HepG2 (cell line): ENCODE results near the gene ZNF747. TPM values are rescaled to one million over a fixed set of nuclear protein-coding genes. Genes with fewer than 3 reads are reported as not detected.
"Not testable (repeated sequence)": the region's sequence is repeated elsewhere in the genome, so short reads cannot be mapped to it uniquely, and the experiment has no call there.

Experiments
- ATAC-seq: fragments of 200-7000 bp; cut with Tn5 transposase; 3 replicates; pipeline ENCODE4 v1.9.1; 2020; ENCODE audit warnings: mild to moderate bottlenecking, moderate library complexity
- BruUV-seq: library from RNA; stranded (reverse); fragments of 400-500 nt; replicated peaks from 2 replicates; lab custom pipeline; 2021; lab: Mats Ljungman, UMichigan
- CTCF ChIA-PET: fragments of 300-600 bp; formaldehyde crosslinking; extraction: SDS; loops from one replicate; lab custom pipeline; 2021; ENCODE audit warnings: low total read pairs, inconsistent platforms, low intra/inter-chr PET ratio; lab: Yijun Ruan, JAX
- POLR2A ChIA-PET: fragments of 350-600 bp; sonication (Branson Sonifier 250); formaldehyde crosslinking; loops from one replicate; lab custom pipeline; 2020; ENCODE audit warnings: antibody characterized with exemption, inconsistent platforms; lab: Yijun Ruan, JAX
- DNase-seq: peaks from one replicate; pipeline ENCODE4 v3.0.0-alpha.2; 2015; ENCODE audit warnings: low spot score
- FAIRE-seq: peaks from 3 replicates; lab custom pipeline; 2011; peaks lifted over from hg19 to GRCh38; lab: Jason Lieb, UNC
- H2AFZ ChIP-seq: one replicate; pipeline ENCODE4 v1.6.1; 2011; ENCODE audit warnings: low read length, inconsistent platforms
- H3K27ac ChIP-seq: fragments of 300-600 bp; 3 replicates; pipeline ENCODE4 v1.8.0; 2011; ENCODE audit warnings: mixed run types, mild to moderate bottlenecking, mixed read lengths, low read length, inconsistent platforms; ENCODE audit not compliant: insufficient read depth; ENCODE audit errors: extremely low read length
- H3K27me3 ChIP-seq, 2 experiments: fragments of 200-600 bp in 1 of 2; 2 replicates in 1 of 2; 3 replicates in 1 of 2; pipeline versions ENCODE4 v1.6.0 to v1.8.0; 2011; ENCODE audit warnings: low read length in 2 of 2, mild to moderate bottlenecking in 2 of 2, moderate library complexity in 2 of 2, inconsistent platforms in 1 of 2; ENCODE audit not compliant: insufficient read depth in 2 of 2, control insufficient read depth in 1 of 2
- H3K36me3 ChIP-seq, 2 experiments: fragments of 200-600 bp in 1 of 2; replicated peaks in 1 of 2; 2 replicates in 1 of 2; 3 replicates in 1 of 2; pipeline versions ENCODE4 v1.5.1 to v1.8.0; 2011; ENCODE audit warnings: low read length in 2 of 2, inconsistent platforms in 1 of 2; ENCODE audit not compliant: insufficient read depth in 2 of 2, control insufficient read depth in 1 of 2
- H3K4me1 ChIP-seq: 2 replicates; pipeline ENCODE4 v1.5.1; 2012; ENCODE audit warnings: low read length, inconsistent platforms; ENCODE audit not compliant: insufficient read depth
- H3K4me2 ChIP-seq: 2 replicates; pipeline ENCODE4 v1.6.0; 2011; ENCODE audit warnings: low read depth, low read length, inconsistent platforms
- H3K4me3 ChIP-seq, 3 experiments: fragments of 200-600 bp in 1 of 3; sonication (generic), shearing (Covaris generic) in 1 of 3; replicated peaks in 1 of 3; 2 replicates each; pipeline ENCODE4 v1.5.1; 2011 to 2016; ENCODE audit warnings: low read length in 3 of 3, inconsistent platforms in 2 of 3, low read depth in 2 of 3, mild to moderate bottlenecking in 2 of 3, control low read depth in 1 of 3, mixed read lengths in 1 of 3; ENCODE audit not compliant: insufficient read depth in 1 of 3
- H3K79me2 ChIP-seq: one replicate; pipeline ENCODE4 v1.6.1; 2011; ENCODE audit warnings: low read length, inconsistent platforms; ENCODE audit not compliant: insufficient read depth
- H3K9ac ChIP-seq: 2 replicates; pipeline ENCODE4 v1.6.0; 2011; ENCODE audit warnings: mild to moderate bottlenecking, low read depth, low read length, inconsistent platforms; ENCODE audit not compliant: insufficient read depth
- H3K9me3 ChIP-seq: 2 replicates; pipeline ENCODE4 v1.5.1; 2012; ENCODE audit warnings: mild to moderate bottlenecking, low read length
- H4K20me1 ChIP-seq: 2 replicates; pipeline ENCODE4 v1.6.0; 2011; ENCODE audit warnings: inconsistent platforms, mild to moderate bottlenecking, low read length, moderate library complexity; ENCODE audit not compliant: insufficient read depth
- EP300 ChIP-seq, 3 experiments: sonication (generic) in 1 of 3; formaldehyde crosslinking in 1 of 3; IDR thresholded peaks; 2 replicates each; pipeline versions ENCODE4 v1.5.1 to v1.6.1; 2011 to 2020; ENCODE audit warnings: low read depth in 2 of 3, low read length in 2 of 3, borderline replicate concordance in 1 of 3, improper control_type of control experiment in 1 of 3, mild to moderate bottlenecking in 1 of 3, missing genetic modification reagents in 1 of 3, moderate library complexity in 1 of 3
- FOXA3 ChIP-seq: IDR thresholded peaks from 2 replicates; pipeline ENCODE4 v1.6.1; 2016; ENCODE audit warnings: missing genetic modification reagents, missing compliant biosample characterization
- FOXP1 ChIP-seq, 2 experiments: fragments of 450-650 bp in 1 of 2; IDR thresholded peaks; 2 replicates each; pipeline ENCODE4 v1.6.1; 2017 to 2018; ENCODE audit warnings: antibody characterized with exemption in 1 of 2
- GATAD2A ChIP-seq: IDR thresholded peaks from 2 replicates; pipeline ENCODE4 v1.6.1; 2016
- HDAC1 ChIP-seq: sonication (generic); formaldehyde crosslinking; IDR thresholded peaks from 2 replicates; pipeline ENCODE4 v1.5.1; 2020; ENCODE audit warnings: mild to moderate bottlenecking, missing genetic modification reagents
- LCORL ChIP-seq, 2 experiments: fragments of 450-650 bp in 1 of 2; sonication (generic) in 1 of 2; formaldehyde crosslinking in 1 of 2; IDR thresholded peaks; 2 replicates each; pipeline versions ENCODE4 v1.5.0 to v1.6.1; 2017 to 2020; ENCODE audit warnings: antibody characterized with exemption in 1 of 2, missing genetic modification reagents in 1 of 2
- NR2F6 ChIP-seq, 2 experiments: IDR thresholded peaks; 2 replicates each; pipeline ENCODE4 v1.6.1; 2016; ENCODE audit warnings: antibody characterized with exemption in 1 of 2, mild to moderate bottlenecking in 1 of 2
- SMAD1 ChIP-seq: sonication (generic); formaldehyde crosslinking; IDR thresholded peaks from 2 replicates; pipeline ENCODE4 v1.4.0; 2020; ENCODE audit warnings: missing genetic modification reagents, low read depth, mild to moderate bottlenecking, borderline replicate concordance
- SOX6 ChIP-seq, 2 experiments: fragments of 450-650 bp in 1 of 2; sonication (generic) in 1 of 2; formaldehyde crosslinking in 1 of 2; IDR thresholded peaks; 2 replicates each; pipeline versions ENCODE4 v1.4.0 to v1.6.1; 2017 to 2020; ENCODE audit warnings: antibody characterized with exemption in 1 of 2, mild to moderate bottlenecking in 1 of 2, missing genetic modification reagents in 1 of 2
- SPEN ChIP-seq: sonication (generic); formaldehyde crosslinking; IDR thresholded peaks from 2 replicates; pipeline ENCODE4 v1.5.1; 2020; ENCODE audit warnings: low read depth, mild to moderate bottlenecking, missing genetic modification reagents
- YEATS4 ChIP-seq: sonication (generic); formaldehyde crosslinking; IDR thresholded peaks from 2 replicates; pipeline ENCODE4 v1.4.0; 2020; ENCODE audit warnings: missing genetic modification reagents, borderline replicate concordance
- ZNF33A ChIP-seq: sonication (generic); formaldehyde crosslinking; IDR thresholded peaks from 2 replicates; pipeline ENCODE4 v1.5.1; 2020; ENCODE audit warnings: missing genetic modification reagents, mild to moderate bottlenecking, moderate library complexity, borderline replicate concordance
- ZNF441 ChIP-seq: sonication (generic); formaldehyde crosslinking; IDR thresholded peaks from 2 replicates; pipeline ENCODE4 v1.7.0; 2021; ENCODE audit warnings: missing genetic modification reagents, borderline replicate concordance
- ZNF670 ChIP-seq: sonication (generic); formaldehyde crosslinking; IDR thresholded peaks from 2 replicates; pipeline ENCODE4 v1.8.0; 2022; ENCODE audit warnings: mild to moderate bottlenecking, missing genetic modification reagents, borderline replicate concordance
- WGBS: methylation state at CpG from one replicate; pipeline ENCODE4 v1.1.6; 2017; ENCODE audit warnings: low lambda C conversion rate; 5-methylcytosine and 5-hydroxymethylcytosine counted together
- in situ Hi-C: cut with HindIII; loops from 2 replicates; pipeline ENCODE4 v1.10.0; 2017; ENCODE audit warnings: low pct_unique_long_range_greater_than_20kb; ENCODE audit not compliant: extremely low pct_ligation_motif_present
- intact Hi-C: fragments of 100-400 bp; cut with micrococcal nuclease; formaldehyde crosslinking; loops from one replicate; pipeline ENCODE4 v1.10.0; 2022; ENCODE audit not compliant: unreplicated experiment
- polyA plus RNA-seq, 8 experiments: library from polyadenylated mRNA; depleted of rRNA in 3 of 8; stranded (reverse) in 7 of 8; unstranded in 1 of 8; fragments of >200 nt; fragmentation: Illumina TruSeq in 4 of 8; extraction: Trizol in 4 of 8; gene quantifications; 2 replicates each; pipeline versions ENCODE4 v1.2.1 to v1.2.3, GENCODE V29; 2011 to 2016; ENCODE audit warnings: low read depth in 4 of 8, missing spikeins in 1 of 8, mixed read lengths in 1 of 8; ENCODE audit not compliant: insufficient read depth in 1 of 8
- total RNA-seq, 5 experiments: library from RNA; depleted of rRNA; stranded (reverse); fragments of >200 nt; fragmentation: Illumina TruSeq; extraction: Trizol; gene quantifications; 2 replicates each; pipeline ENCODE4 v1.2.3, GENCODE V29; 2016; ENCODE audit warnings: low read depth in 1 of 5
- TF ChIP-seq, protein P1 (sequence below), 2 experiments: sonication (generic) in 1 of 2; formaldehyde crosslinking in 1 of 2; IDR thresholded peaks; 2 replicates each; pipeline versions ENCODE4 v1.4.0 to v1.6.1; 2016 to 2020; ENCODE audit warnings: borderline replicate concordance in 1 of 2, low read depth in 1 of 2, mild to moderate bottlenecking in 1 of 2, missing genetic modification reagents in 1 of 2
- TF ChIP-seq, protein P2 (sequence below): sonication (generic); formaldehyde crosslinking; IDR thresholded peaks from 2 replicates; pipeline ENCODE4 v1.4.0; 2020; ENCODE audit warnings: missing genetic modification reagents

ZNF747 gene
- total and polyA plus RNA-seq, 2 of the 13 experiments (the other 11 are each of a cell fraction or from before 2014, with no cell fraction given): 7.2 to 10.2 TPM

DNA sequence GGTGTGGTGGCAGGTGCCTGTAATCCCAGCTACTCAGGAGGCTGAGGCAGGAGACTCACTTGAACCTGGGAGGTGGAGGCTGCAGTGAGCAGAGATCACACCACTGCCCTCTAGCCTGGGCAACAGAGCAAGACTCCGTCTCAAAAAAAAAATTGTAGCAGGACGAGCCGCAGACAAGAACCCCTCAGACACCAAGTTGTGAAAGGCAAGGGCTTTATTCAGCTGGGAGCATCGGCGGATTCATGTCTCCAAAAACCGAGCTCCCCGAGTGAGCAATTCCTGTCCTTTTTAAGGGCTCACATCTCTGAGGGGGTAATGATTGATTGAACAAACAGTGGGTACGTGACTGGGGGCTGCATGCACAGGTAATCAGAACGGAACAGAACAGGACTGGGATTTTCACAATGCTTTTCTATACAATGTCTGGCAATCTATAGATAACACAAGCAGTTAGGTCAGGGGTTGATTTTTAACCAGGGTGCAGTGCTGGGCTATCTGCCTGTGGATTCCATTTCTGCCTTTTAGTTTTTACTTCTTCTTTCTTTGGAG lies 6.3 kb upstream of the ZNF747 start:
- CTCF ChIA-PET; H3K27me3 ChIP-seq; BruUV-seq; H2AFZ ChIP-seq; H4K20me1 ChIP-seq; H3K79me2 ChIP-seq; H3K9me3 ChIP-seq; H3K36me3 ChIP-seq; in situ Hi-C loops; TF ChIP-seq NR2F6 (IDR thresholded peaks at IDR 0.05); SOX6 (IDR thresholded peaks at IDR 0.05); FOXP1 (IDR thresholded peaks at IDR 0.05); LCORL (IDR thresholded peaks at IDR 0.05); EP300 (CRISPR knock-in tag; IDR thresholded peaks at IDR 0.05; ENCODE audit: borderline replicate concordance): not testable (repeated sequence)
- Histone ChIP-seq H3K4me3 (peak overlapping the region; percentile 48 to 63 (median 58)), H3K4me1 (peaks cover 79% of the 10 kb centered on the region), H3K9ac (peak overlapping the region; percentile 67), H3K4me2 (peak overlapping the region; percentile 97), H3K27ac (peak overlapping the region; percentile 62)
- 1% methylated on average over 9 of the region's 9 CpGs for WGBS
- DNase-seq (peak; percentile 72), ATAC-seq (peak; percentile 84), FAIRE-seq (peak; percentile 71)
- POLR2A ChIA-PET: interaction anchor here (0.6 to 4.0 kb wide), 9 partner anchors 11 to 147 kb away, joined by 3 to 30 read pairs (median 3); partner anchors contain the start of genes DCTPP1, ZNF688, ZNF689 and ZNF764
- intact Hi-C loops: loop anchor here (5.0 kb wide), 1 partner anchor 76 kb away; no protein-coding TSS in a partner anchor
- TF ChIP-seq FOXA3 (CRISPR knock-in tag) (peak; percentile 77), NR2F6 (CRISPR knock-in tag; IDR thresholded peaks at IDR 0.05) (peak; percentile 55), ZNF33A (CRISPR knock-in tag) (peak; percentile 82; the same call in 1 of the 2 replicates), SOX6 (CRISPR knock-in tag; IDR thresholded peaks at IDR 0.05) (peak; percentile 95), ZNF670 (CRISPR knock-in tag) (peak; percentile 73; the same call in 1 of the 2 replicates), ZNF441 (CRISPR knock-in tag) (0 out of 2 replicates have a peak, but pooled peaks have one; percentile 25), SMAD1 (CRISPR knock-in tag) (0 out of 2 replicates have a peak, but pooled peaks have one; percentile 26), FOXP1 (CRISPR knock-in tag; IDR thresholded peaks at IDR 0.05) (peak; percentile 66; the same call in 1 of the 2 replicates), SPEN (CRISPR knock-in tag) (peak; percentile 52), LCORL (CRISPR knock-in tag; IDR thresholded peaks at IDR 0.05) (peak; percentile 75), EP300 (IDR thresholded peaks at IDR 0.05; ENCODE audit: low read depth in 2 of 2, low read length in 2 of 2) (peak in 1 of 2 experiments; percentile 46; a peak in 2 of 4 replicates), GATAD2A (CRISPR knock-in tag) (peak; percentile 68), HDAC1 (CRISPR knock-in tag) (peak; percentile 93), YEATS4 (CRISPR knock-in tag) (peak; percentile 64; the same call in 1 of the 2 replicates)
- TF ChIP-seq, protein P1, sequence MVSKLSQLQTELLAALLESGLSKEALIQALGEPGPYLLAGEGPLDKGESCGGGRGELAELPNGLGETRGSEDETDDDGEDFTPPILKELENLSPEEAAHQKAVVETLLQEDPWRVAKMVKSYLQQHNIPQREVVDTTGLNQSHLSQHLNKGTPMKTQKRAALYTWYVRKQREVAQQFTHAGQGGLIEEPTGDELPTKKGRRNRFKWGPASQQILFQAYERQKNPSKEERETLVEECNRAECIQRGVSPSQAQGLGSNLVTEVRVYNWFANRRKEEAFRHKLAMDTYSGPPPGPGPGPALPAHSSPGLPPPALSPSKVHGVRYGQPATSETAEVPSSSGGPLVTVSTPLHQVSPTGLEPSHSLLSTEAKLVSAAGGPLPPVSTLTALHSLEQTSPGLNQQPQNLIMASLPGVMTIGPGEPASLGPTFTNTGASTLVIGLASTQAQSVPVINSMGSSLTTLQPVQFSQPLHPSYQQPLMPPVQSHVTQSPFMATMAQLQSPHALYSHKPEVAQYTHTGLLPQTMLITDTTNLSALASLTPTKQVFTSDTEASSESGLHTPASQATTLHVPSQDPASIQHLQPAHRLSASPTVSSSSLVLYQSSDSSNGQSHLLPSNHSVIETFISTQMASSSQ (IDR thresholded peaks at IDR 0.05; ENCODE audit: low read depth): peak; percentile 83
- TF ChIP-seq, protein P1 (CRISPR knock-in tag; IDR thresholded peaks at IDR 0.05; ENCODE audit: borderline replicate concordance): peak; percentile 93
- TF ChIP-seq, protein P2, sequence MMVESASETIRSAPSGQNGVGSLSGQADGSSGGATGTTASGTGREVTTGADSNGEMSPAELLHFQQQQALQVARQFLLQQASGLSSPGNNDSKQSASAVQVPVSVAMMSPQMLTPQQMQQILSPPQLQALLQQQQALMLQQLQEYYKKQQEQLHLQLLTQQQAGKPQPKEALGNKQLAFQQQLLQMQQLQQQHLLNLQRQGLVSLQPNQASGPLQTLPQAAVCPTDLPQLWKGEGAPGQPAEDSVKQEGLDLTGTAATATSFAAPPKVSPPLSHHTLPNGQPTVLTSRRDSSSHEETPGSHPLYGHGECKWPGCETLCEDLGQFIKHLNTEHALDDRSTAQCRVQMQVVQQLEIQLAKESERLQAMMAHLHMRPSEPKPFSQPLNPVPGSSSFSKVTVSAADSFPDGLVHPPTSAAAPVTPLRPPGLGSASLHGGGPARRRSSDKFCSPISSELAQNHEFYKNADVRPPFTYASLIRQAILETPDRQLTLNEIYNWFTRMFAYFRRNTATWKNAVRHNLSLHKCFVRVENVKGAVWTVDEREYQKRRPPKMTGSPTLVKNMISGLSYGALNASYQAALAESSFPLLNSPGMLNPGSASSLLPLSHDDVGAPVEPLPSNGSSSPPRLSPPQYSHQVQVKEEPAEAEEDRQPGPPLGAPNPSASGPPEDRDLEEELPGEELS: peak; percentile 83
